ENCODE data around the gene SPTBN2. TPM values are rescaled to one million over a fixed set of nuclear protein-coding genes. Genes with fewer than 3 reads are reported as not detected.

SPTBN2 gene
- total and polyA plus RNA-seq, 2 of the 8 experiments (the other 6 are each of a cell fraction or from before 2014, with no cell fraction given), result 19.1 to 69.0 TPM

DNA sequence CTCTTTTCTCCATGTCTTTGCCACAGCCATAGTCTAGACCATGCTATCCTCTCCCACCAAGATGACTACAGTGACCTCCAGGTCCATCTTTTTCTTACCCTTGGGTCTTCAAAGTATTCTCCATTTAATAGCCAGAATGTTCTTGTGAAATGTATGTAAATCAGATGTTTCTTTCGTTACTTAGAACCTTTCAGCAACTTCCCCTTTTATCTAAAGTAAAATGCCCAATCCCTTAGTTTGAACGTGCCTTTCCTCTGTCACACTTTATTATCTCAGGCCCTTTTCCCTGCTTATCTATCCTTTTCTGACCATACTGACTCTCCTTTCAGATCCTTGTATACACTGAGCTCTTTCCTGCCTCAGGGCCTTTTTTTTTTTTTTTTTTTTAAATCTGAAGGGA lies 69.3 kb downstream of the SPTBN2 start:
- ChIA-PET CTCF (ENCODE audit: partially characterized antibody) (interaction anchor here (0.6 to 1.3 kb wide), 5 partner anchors 19 to 273 kb away, joined by 3 to 4 read pairs (median 3); no protein-coding TSS in a partner anchor), POLR2A (ENCODE audit: partially characterized antibody) (interaction anchor here (1.2 to 66.2 kb wide), 5 partner anchors 9 to 39 kb away, joined by 4 to 2165 read pairs (median 13); partner anchors contain the start of genes CCDC87, CCS, RBM14 and RBM4)
- Histone ChIP-seq H4K20me1 (replicated peaks in 1 of 2; ENCODE audit: control insufficient read depth in 1 of 2, insufficient read depth in 2 of 2, low read length in 2 of 2) (peaks cover 0 to 5% of the 10 kb centered on the region in 2 experiments), H3K79me2 (ENCODE audit: control insufficient read depth in 1 of 2, insufficient read depth in 2 of 2, low read length in 2 of 2) (peaks cover 0 to 44% of the 10 kb centered on the region in 2 experiments; a peak in 2 of 4 replicates), H2BK20ac (ENCODE audit: low read length) (no peak overlapping the region), H3K79me1 (ENCODE audit: low read depth, low read length) (peaks cover 3% of the 10 kb centered on the region), H3K4me1 (replicated peaks in 1 of 4; ENCODE audit: control insufficient read depth in 3 of 4, insufficient read depth in 4 of 4, low read length in 3 of 4) (no peaks in the 10 kb centered on the region), H3K23me2 (ENCODE audit: low read depth, low read length) (no peaks in the 10 kb centered on the region), H2BK15ac (ENCODE audit: low read length) (no peak overlapping the region), H3K4ac (replicated peaks; ENCODE audit: insufficient read length, low read depth, low read length) (no peak overlapping the region), H2AFZ (ENCODE audit: low read length) (no peak overlapping the region), H3K27me3 (replicated peaks in 1 of 4; ENCODE audit: control insufficient read depth in 3 of 4, extremely low read depth in 1 of 4, insufficient read depth in 3 of 4, low read length in 3 of 4) (no peaks in the 10 kb centered on the region), H3K18ac (ENCODE audit: extremely low read depth, low read length) (no peak overlapping the region), H2BK120ac (replicated peaks; ENCODE audit: low read depth, low read length) (no peak overlapping the region), H3K27ac (ENCODE audit: low read depth, low read length) (no peak overlapping the region), H3K9me3 (ENCODE audit: insufficient read depth in 2 of 2, low read depth in 1 of 2, low read length in 1 of 2) (no peaks in the 10 kb centered on the region), H3K23ac (ENCODE audit: insufficient read length) (no peak overlapping the region), H3K4me2 (ENCODE audit: insufficient read depth in 1 of 2, low read depth in 2 of 2, low read length in 2 of 2) (no peak overlapping the region), H3K9ac (replicated peaks in 1 of 4; ENCODE audit: extremely low read depth in 1 of 4, low read depth in 3 of 4, low read length in 3 of 4) (no peak overlapping the region), H3K4me3 (ENCODE audit: extremely low read depth in 1 of 4, insufficient read depth in 2 of 4, low read depth in 3 of 4, low read length in 4 of 4) (no peak overlapping the region), H3K36me3 (ENCODE audit: control insufficient read depth in 2 of 4, insufficient read depth in 4 of 4, low read length in 3 of 4) (peaks cover 8 to 23% (median 19%) of the 10 kb centered on the region in 4 experiments; a peak in 6 of 8 replicates), H4K5ac (ENCODE audit: insufficient read length, low read depth, low read length) (no peak overlapping the region), H2AK5ac (ENCODE audit: low read depth, low read length) (no peak overlapping the region), H3K56ac (replicated peaks; ENCODE audit: insufficient read length, low read depth, low read length) (no peak overlapping the region), H2BK5ac (ENCODE audit: low read depth, low read length) (no peak overlapping the region), H4K91ac (replicated peaks; ENCODE audit: insufficient read length, low read length) (no peak overlapping the region), H3K14ac (ENCODE audit: insufficient read length) (no peak overlapping the region), H4K8ac (ENCODE audit: extremely low read depth, insufficient read depth, low read length) (no peak overlapping the region), H2BK12ac (ENCODE audit: low read depth, low read length) (no peak overlapping the region)
- TF ChIP-seq RNF2 (IDR thresholded peaks at IDR 0.05; ENCODE audit: borderline replicate concordance, low read depth, low read length, missing control alignments, poor library complexity, severe bottlenecking) (no peak), RFX5 (IDR thresholded peaks at IDR 0.05; ENCODE audit: borderline replicate concordance, low read depth, low read length) (no peak), HDAC6 (IDR thresholded peaks at IDR 0.05; ENCODE audit: low read depth, low read length) (no peak), SP4 (IDR thresholded peaks at IDR 0.05; ENCODE audit: low read length) (no peak)
- WGBS, 2 experiments (ENCODE audit: extremely low coverage in 1 of 2, insufficient coverage in 1 of 2, insufficient read length in 1 of 2, insufficient replicate concordance in 2 of 2, low coverage in 1 of 2, low lambda C conversion rate in 2 of 2, missing lambda C conversion rate in 1 of 2), result 83% methylated on average over 2 of the region's 2 CpGs; no CpG with 5 or more reads in 1 of the 2 experiments
- DNase-seq (ENCODE audit: low read depth in 1 of 2, low spot score in 2 of 2), result no peak
- FAIRE-seq, result no peak

Data from H1 (cell line).